Eye (tissue), 1 donor: Measurements from ENCODE around the gene BDH1.

Experiments
- DNase-seq: peaks from one replicate; pipeline ENCODE4 v3.0.0-alpha.2; 2015

BDH1 gene

DNA sequence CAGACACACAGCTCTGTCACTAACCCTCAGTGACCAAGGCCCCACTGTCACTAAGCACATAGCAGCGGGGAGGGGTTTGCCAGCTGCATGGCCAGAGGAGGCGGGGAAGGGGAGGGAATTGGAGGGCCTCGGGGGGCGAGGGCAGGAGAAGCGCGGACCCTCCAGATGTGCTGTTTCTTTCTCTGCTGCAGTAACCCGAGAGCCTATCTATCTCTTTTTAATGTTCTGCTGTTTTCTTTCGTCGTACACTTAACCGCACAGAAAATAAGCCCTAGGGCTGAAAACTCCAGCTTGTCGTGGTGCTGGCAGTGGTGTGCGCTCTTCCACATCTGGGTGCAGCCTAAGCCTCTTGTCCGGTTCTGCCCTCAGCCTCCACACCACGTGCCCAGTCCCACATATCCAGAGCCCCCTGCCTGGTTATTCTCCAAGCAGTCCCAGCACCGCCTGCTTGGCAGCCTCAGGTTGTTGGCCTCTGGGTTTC, 51.1 kb downstream of the BDH1 start:
- DNase-seq: peak; percentile 63

DNA sequence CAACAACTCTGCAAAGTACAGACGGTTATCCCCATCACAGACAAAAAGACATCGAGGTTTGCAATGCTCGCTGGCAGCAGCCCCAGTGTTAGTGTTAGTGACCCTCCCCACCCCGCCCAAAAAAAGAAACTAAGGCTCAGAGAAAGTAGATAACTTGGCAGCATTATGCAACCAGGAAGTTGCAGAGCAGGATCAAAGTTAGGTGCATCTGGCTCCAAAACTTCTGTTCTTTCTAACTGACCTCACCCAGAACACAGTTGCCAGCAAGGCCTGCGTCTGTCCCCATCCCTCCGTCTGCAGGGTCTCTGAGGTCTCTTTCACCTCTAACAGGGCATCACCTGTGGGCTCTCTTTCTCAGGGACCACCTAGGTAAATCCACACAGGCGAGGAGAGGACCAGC, 51.5 kb downstream of the BDH1 start:
- DNase-seq: no peak

DNA sequence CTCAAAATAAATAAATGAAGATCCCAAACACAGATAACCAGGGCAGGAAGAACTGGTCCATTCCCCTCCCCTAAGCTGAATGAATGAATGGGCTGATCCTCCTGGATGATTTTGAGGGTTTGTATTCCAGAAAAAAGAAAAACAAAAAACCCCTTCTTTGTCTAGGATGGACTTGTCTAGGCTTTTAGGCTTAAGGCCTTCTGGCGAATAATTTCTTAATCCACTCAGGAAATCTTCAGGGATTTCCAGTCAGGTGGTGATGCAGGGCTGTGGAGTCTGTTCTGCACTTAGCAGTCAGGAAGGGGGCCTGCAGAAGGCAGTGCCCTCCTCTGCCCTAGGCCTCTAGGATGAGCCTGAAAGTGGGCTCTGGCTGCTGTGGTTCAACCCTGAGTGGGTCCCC, 52.1 kb downstream of the BDH1 start:
- DNase-seq: peak; percentile 65

DNA sequence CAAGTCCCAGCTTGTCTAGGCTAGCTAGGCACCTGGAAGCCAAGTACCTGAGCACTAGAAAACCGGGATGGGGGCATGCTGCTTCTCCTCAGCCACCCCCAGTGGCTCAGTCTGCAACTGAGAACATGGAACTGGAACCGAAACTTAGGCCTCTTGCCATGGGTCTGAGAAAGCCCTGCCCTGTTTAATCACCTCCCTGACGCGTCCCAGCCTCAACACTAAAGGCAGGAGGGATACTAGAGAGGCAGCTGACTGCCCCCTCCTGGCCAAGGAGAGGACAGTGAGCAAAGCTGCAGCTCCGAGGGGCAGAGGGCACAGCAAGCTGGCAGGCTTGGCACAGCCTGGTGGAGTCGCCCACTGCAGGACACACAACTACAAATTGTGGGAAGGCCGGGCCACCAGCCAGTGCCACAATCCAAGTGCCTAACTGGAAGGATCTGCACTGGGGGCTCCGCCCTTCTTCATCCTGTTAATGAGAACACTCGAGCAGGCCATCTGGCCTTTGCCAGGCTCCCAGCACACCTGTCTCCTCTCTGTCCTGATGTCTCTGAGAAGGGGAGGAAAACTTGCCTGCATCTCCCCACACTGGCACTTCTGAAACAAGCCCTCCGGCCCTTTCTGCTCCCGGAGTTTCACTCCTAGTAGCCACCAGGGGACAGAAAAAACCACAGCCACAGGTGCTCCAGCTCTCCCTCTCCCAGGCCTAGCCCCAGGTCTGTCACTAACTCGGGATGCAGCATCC, 53.7 kb downstream of the BDH1 start:
- DNase-seq: no peak

DNA sequence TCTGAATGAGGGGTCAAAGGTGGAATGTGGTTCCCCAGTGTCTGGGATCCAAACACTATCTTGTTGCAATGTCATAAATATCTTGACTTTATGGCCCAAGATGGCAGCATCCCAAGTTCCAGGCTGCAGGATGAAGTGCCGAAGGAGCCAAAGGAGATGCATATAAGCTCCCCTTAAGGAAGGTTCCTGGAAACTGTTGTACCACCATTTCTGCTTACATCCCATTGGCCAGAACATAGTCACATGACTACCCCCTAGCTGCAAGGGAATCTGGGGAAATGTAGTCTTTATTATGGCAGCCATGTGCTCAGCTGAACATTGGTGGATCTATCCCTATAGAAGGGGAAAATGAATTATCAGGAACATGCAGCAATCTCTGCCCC, 54.3 kb downstream of the BDH1 start:
- DNase-seq: no peak

DNA sequence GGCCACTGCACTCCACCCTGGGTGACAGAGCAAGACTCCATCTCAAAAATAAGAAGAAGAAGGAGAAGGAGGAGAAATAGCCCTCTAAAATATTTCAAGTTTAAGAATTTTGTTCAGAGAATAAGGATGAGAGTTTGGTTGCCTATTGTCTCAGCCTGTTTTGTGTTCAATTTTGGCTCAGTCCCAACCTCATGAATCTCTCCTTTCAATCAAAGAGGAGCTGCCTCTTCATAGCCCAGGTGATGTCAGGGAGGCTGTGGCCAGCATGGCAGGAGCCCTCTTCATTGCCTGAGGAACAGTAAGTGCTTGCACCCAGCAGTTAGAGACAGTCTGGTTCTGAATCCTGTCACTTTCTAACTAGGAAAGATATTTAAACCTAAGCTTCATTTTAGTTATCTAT, 55.0 kb downstream of the BDH1 start:
- DNase-seq: no peak

DNA sequence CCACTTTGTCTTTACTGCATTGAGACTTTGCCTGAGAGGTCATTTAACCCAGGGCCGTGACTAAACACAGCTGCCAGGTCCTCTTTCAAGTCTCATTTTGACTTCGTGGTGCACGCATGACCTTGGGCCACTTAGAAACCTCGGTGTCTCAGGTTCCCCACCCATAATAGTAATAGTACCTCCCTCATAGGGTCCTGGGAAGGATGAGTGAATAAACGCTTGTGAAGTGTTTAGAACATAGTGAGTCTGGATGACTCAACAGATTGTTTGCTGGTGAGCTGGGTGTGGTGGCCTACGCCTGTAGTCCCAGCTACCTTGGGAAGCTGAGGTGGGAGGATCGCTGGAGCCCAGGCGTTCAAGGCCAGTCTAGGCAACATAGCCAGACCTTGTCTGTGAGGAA, 56.3 kb downstream of the BDH1 start:
- DNase-seq: no peak

DNA sequence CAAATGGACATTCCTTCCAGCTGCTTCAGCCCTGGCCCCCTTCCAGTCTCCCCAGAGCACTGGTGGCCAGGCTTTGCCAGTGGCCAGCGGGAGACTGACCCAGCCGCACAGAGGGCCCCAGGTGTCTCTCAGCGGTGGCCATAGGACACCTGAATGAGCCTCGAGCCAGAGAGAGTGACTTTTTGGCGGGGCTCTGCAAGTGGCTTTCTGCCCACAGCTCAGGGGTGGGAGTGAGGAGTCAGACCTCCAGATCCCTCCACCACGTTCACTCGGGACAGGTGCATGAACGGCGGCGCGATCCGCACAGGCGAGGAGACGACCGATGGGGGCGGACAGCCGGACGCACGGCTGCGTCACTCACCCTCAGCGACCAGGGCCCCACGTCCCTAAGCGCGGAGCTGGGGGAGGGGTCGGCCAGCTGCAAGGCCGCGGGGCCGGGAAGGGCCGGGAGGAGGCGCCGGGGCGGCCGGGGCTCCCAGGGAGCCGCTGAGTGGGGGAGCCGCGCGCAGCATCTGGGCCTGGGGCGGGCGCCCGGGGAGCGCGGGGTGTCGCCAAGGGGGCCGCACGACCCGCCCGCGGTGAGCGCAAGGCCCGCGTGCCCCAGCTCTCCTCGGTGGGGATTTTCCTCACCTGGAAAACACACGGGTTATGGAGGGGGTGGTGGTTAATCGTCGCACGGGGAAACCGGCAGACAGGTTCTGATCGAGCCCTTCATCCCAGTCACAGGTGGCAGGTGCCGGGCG, 57.1 kb downstream of the BDH1 start:
- no peak for DNase-seq

DNA sequence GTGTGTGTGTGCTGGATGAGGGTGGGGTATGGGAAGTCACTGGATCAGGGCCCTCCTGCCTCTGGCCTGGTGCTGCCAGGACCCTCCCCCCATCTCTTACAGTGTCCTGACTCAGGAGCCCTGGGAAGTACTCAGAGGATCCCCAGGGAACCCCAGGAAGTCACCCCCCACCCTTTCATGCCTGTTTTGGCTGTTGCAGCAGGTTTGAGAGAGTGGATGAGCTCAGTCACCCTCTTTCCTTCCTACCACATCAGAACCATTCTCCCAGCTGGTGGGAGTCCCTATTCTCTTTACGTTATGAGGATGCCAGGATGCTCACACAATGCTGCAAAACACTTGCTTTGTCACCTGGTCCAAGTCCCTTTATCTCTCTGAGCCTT, 59.0 kb downstream of the BDH1 start:
- no peak for DNase-seq

DNA sequence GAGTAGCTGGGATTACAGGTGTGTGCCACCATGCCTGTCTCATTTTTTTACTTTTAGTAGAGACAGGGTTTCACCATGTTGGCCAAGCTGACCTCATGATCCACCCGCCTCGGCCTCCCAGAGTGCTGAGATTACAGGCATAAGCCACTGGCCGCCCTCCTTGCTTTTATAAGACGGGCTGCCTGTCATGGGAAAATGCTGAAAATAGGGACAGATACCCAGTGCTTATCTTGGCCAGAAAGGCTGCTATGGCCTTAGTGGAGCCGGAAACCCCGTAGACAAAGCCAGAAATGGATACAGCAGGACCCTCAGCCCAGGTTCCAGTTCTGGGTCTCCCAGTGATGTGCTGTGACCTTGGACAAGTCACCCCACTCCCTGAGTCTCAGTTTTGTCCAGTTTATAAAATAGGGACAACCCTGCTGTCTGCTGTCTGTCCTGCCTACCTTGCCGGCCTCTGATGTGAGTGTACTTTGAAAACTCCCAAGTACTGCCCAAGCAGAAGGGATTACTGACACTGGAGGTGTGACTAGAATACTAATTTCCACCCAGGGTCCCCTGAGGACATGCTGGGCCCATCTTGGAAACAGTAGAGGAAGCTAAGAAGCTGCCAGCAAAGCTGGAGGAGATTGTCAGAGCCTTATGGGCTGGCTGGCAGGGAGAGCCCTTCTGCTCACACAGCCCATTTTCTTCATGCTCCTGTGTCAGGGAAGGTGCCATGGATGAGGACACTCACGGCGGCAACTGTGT, 59.6 kb downstream of the BDH1 start:
- DNase-seq: no peak

DNA sequence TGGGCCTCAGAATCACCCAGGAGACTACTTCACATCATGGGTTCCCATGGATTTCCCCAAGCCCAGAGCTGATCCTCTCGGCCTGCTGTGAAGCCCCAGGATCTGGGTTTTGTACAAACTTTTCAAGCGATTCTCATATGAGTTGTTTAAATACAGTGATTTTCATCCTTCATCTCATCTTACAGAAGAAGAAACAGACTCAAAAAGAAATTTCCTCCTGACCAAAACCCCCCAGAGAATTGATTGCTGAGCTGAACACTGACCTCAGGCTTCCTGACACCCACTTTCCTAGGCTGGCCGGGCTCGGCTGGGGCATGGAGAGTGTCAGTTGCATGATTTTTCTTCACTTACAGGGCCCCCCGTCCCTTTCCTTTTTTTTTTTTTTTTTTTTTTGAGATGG, 60.3 kb downstream of the BDH1 start:
- no peak for DNase-seq

DNA sequence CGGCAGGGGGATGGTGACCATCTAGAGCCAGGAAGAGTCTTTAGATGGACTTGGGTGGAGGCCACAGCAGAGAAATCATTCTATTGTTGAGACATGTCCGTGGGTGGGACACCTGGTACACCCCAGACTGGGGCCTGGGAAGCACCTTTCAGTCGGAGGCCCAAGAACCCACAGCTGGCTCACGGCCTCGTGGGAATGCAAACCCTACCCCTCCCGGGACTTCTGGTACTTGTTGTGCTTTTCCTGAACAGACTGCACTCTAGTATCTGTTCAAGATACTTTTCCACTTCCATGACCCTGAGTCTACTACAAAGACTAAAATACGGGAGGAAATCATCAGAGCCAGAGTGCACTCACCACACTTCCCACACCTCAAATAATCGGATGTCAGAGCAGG, 60.7 kb downstream of the BDH1 start:
- no peak for DNase-seq

DNA sequence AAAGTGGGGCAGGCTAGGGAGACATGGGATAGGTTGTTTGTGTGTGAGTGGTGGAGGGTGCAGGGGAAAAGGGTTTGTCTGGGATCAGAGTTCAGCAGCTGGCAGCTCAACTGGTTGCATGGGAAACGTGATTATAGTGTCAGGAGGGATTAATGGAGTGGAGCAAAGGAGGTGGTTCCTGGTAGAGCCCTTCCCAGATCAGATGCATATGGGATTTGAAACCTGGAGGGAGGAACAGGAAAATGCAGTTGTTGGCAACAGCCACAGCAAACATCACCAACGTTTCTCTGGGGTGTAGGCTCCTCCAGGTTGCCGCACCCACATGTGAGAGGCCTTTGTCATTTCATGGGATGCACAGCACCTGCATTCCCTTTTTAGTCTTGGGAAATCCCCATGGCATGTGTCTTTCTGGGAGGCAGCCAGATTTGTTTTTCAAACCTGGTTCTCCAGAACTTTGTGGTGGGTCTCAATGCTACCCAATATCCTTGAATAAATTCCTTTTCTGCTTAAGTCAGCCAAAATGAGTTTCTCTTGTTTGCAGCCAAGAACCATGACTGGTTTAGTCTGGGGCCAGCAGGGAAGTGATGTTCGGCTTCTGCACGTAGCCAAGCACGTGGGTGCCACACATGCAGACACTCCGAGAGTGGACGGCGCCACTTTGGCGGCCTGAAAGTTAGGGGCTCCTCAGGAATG, 61.3 kb downstream of the BDH1 start:
- DNase-seq: no peak

DNA sequence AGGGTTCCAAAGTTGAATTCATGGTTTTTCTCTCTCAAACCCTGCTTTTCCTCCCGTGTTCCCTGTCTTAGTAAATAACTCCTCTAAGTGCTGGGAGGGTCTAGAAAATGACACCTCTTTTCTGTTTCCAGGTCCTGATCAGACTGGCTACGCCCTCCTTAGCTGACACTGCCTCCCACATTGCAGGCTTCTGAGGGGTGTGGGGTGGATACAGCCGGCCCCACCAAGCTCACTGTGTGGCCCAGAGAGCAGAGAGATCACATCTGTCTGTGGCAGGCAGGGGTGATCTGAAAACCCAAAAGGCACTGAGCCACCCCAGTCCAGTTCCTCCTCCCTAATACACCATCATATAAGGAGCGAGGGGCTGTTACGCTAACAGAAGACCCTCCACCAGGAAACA, 62.7 kb downstream of the BDH1 start:
- DNase-seq: no peak

DNA sequence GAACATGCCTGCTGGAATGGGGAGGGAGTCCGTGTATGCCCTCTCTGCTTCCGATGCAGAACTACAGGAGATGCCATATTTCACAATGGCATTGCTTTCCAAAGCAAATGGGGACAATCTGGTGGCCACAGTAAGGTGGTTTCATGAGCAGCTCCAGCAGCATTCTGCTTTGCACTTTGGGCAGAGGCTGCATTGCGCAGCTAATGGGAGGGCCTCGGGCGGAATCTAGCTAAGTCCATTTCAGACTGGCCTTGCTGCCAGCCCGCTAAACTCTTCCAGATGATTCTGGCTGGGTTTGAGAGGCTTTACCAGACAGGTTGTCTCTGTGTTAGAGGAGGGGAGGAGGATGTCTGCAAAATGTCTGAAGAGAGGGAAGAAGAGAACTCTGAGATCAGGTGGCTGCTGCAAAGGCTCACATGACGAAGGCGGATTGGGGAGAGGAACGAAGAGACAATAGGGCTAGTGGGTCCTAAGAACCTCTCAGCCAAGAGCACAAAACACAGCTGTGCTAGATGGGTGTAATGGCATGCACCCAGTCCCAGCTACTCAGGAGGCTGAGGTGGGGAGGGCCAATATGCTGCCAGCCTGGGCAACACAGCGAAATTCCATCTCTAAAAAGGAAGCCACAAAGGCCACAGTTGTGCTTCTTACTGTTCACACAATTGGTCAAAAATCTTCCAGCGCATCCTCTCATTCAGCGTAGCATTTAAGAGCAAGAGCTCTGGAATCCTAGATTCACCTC, 63.7 kb downstream of the BDH1 start:
- DNase-seq: no peak

DNA sequence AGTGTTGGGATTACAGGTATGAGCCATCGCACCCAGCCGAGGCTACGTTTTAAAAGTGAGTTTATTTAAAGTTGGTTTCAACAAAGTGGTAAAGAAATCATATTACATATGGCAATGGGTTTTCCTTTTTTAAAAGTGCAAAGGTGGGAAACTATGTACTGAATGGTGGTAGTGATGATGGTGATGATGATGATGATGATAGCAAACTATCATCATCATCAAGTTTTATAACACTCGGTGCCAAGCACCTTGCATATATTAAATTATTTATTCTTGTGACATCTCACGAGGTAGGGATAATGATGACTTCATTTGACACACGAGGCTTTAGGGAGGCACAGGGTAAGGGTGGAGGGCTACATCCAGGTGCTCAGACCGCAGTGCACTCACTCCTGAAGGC, 64.3 kb downstream of the BDH1 start:
- DNase-seq: no peak

DNA sequence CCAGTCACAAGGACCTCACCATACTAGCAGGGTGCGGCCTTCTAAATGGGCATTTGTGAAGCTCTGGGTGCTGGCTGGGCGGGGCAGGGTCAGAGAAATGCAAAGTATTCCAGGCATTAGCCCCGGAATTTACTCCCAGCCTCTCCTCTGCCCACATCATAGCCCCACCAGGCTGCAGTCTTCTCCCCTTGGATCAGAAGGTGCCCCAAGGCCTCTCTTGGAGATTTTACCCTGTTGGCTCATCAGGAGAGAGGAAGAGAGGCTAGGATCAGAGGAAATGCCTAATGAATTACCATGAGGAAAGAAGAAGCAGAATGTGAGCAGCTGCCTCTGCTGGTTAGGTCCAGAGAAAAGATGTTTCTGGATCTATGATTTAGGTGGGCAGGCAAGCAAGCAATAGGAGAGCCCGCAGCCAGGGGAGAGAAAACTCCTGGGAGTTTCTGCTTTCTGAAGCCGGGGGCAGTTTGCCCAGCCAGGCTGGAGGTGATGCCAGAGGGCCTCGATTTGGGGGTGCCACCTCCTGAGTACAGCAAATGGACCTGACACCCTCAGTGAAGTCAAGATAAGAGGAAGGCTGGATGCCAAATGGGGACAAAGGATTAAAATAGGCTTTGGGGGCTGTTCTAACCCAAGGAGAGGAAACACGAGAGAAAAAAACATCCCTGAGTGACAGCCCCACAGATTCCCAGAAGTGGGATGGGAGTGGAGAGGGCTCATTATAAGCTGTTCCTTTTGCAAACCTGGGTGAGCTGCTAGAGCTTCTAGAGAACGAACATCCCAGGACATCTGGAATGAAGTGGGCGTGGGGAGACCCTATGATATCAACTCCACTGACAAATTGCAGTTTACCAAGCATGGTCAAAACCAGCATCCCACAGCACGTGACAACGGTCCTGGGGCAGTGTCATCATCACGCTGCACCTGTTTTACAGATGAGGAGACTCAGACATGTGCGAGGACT, 65.4 kb downstream of the BDH1 start:
- DNase-seq: no peak

DNA sequence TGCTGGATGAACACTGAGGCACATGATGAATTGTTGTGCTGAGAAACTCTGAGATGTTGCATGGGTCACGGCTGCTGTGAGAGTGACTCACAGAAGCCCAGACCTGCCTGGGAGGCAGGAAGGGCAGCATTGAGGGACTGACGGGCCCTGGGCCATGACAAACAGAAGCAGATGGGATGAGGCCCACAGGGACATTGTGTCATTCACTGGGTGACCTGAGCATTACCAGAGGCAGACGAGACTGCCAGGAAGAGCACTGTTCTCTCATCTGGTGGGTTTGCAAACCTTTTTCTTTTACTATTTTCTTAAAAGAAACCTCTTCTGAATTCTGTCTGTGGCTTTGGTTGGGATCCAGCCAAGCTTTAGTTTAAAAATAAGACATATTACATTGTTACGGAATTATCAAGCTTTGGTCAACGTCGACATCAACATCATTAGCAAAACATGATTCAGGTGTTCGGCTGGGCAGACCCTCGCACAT, 67.8 kb downstream of the BDH1 start:
- peak; percentile 63 for DNase-seq

DNA sequence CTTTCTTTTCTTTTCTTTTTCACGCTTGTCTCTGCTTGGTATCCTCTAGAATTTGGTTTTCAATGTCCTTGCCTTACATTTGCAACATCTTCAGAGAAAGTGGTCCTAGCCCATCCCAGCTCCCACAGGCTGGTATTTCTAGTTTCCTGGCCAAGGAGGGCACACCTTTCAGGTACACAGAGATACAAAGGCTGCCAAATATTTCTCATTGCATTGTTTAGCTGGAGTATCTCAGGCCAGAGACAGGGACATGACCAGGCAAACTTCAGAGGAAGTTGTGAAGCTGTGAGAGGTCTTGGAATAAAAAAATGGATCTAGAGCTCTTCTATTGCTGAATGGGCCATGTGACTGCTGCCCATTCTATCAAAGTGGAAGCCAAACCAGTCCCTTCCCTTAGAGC, 68.9 kb downstream of the BDH1 start:
- no peak for DNase-seq

DNA sequence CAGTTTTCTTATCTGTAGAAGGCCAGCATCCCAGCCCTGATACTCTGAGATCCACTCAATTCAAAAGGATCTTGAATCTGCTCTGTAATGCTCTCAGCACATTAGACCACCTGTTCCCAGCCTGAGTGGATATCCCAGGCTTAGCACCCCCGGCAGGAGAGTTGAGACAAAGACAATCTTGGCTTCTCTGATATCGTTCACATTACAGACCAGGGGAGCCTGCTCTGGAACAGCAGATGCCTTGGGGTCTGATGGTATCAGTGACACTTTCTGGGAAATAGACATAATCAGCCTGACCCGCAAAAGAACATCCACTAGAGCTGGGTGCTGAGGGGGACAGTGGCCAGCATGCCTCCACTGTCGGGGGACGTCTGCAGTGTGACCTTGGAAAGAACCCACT, 70.6 kb downstream of the BDH1 start:
- no peak for DNase-seq

DNA sequence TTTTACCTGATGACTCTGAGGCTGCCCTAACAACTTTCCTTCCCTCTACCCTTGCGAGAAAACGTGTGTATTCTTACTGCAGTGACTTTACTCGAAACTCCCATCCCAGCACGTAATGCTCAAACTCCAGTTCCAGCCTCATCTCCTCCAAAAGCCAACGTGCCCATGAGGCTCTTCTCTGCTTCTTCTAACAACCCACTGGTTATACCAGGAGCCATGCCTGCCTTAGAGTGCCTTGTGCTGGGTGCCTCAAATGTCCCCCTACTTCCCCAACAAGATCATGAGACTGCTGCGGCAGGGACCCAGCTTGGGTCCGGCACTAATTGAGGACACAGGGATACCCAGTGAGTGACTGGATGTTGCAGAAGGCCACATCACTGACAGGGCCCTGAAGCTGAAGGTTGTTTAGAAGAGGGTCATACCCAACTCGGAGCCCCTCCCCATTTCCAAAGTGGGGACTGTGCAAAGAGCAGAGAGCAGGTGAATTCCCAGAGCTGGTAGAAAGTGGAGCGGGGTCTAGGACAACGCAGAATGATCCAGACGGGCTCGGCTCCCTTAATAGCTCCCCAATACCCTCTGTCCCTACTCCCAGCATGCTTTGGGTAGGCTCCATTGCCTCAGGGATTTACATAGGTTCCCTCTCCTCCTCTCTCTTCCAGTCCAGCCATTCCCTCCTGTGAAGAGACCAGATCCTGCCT, 71.4 kb downstream of the BDH1 start:
- no peak for DNase-seq
